Measurements from ENCODE around the gene DAAM1. TPM values are rescaled to one million over a fixed set of nuclear protein-coding genes. Genes with fewer than 3 reads are reported as not detected.

The DAAM1 gene
- polyA plus RNA-seq, 2 of the 4 experiments (the other 2 are of a cell fraction) = 6.8 to 10.8 TPM

DNA sequence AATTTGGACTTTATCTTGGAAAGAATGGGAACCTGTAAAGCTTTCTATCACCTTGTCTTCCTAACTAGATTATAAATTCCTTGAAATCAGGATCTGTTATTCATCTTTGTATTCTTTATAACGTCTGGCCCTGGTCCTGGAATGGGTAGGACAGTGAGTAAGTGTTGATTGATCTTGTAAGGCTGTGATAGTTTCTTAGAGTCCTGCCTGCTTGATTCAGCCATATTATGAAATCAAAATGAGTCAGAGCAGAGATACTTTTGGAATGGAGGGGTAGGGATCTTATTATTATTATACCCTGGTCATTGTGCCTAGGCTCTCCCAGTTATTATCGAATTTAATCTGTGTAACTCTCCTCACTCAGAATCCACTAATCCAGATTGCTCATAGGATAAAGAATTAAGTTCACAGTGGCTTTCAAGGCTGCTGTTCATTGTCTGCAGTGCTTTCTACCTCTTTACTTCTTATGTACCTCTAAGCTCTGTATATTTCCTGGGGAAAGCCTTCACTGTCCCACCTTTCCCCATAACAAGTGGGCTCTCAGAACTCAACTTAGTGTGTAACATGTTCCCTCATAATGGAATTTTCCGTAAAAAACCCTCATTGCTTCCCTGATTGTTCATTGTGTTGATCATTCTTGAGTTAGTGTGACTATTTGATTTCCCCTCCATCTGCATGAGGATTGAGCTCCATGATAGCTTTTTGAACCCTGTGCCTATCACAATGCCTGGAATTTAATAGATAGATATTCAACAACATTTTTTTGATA lies 93.3 kb downstream of the DAAM1 start:
- WGBS (ENCODE audit: missing lambda C conversion rate) = 34% methylated on average over 3 of the region's 3 CpGs
- TF ChIP-seq TP53 (CRISPR knock-in tag; IDR thresholded peaks at IDR 0.05) (no peak), CEBPB (IDR thresholded peaks at IDR 0.05) (peak; percentile 5 to 63; a peak in 2 of 4 replicates), JUNB (IDR thresholded peaks at IDR 0.05) (peak; percentile 64), CHD2 (IDR thresholded peaks at IDR 0.05; ENCODE audit: low read length, partially characterized antibody) (no peak), RFX5 (IDR thresholded peaks at IDR 0.05) (no peak), RARB (CRISPR knock-in tag; IDR thresholded peaks at IDR 0.05) (no peak), FOSL2 (IDR thresholded peaks at IDR 0.05) (peak; percentile 74), FOSL2 (CRISPR knock-in tag; IDR thresholded peaks at IDR 0.05) (peak; percentile 53), EHMT2 (IDR thresholded peaks at IDR 0.05; ENCODE audit: low read depth) (no peak), RCOR1 (IDR thresholded peaks at IDR 0.05; ENCODE audit: low read depth, low read length) (no peak), KDM5A (IDR thresholded peaks at IDR 0.05) (no peak), PHF8 (IDR thresholded peaks at IDR 0.05; ENCODE audit: borderline replicate concordance, low read depth) (no peak), NPAS2 (CRISPR knock-in tag; IDR thresholded peaks at IDR 0.05; ENCODE audit: borderline replicate concordance) (no peak)
- TF ChIP-seq, protein P1, sequence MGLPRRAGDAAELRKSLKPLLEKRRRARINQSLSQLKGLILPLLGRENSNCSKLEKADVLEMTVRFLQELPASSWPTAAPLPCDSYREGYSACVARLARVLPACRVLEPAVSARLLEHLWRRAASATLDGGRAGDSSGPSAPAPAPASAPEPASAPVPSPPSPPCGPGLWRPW (IDR thresholded peaks at IDR 0.05) = 0 out of 2 replicates have a peak, but pooled peaks have one; percentile 34
- Histone ChIP-seq H3K4me2 (peak overlapping the region; percentile 60), H3K4me3 (no peak overlapping the region), H3K4me1 (peaks cover 61% of the 10 kb centered on the region), H3K27ac (peak overlapping the region; percentile 59 to 80), H3K9me3 (peaks cover 5% of the 10 kb centered on the region; the same call in 2 of the 3 replicates)
- FAIRE-seq (no peak), DNase-seq (ENCODE audit: low read depth in 1 of 2, low spot score in 1 of 2) (no peak), ATAC-seq (peak; percentile 39 to 51; a peak in 2 of 6 replicates)
- ChIA-PET CTCF (interaction anchor here (1.0 to 1.7 kb wide), 3 partner anchors 23 to 157 kb away, joined by 3 to 4 read pairs (median 3); no protein-coding TSS in a partner anchor), POLR2A (no interaction called here)

DNA sequence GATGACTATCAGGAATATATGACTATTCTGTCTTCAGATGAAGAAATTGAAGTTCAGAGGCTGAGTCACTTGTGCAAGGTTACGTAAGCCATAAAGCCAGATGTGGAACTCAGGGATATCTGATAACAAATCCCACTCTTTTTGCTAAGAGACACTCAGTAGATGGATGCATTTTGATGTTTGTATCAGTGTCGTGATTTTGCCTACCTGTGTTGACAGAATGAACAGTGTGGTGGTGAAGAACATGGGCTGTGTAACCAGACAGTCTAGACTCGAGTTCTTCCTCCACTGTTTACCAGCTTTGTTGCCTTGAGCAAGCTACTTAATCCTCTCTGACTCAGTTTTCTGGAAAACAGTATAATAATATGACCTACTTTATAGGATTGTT lies 93.9 kb downstream of the DAAM1 start:
- H3K9me3 ChIP-seq = peaks cover 5% of the 10 kb centered on the region; the same call in 2 of the 3 replicates
- DNase-seq (ENCODE audit: low read depth in 1 of 2, low spot score in 1 of 2) (no peak), ATAC-seq (peak; percentile 22 to 31; a peak in 2 of 6 replicates), FAIRE-seq (no peak)
- POLR2A ChIA-PET = no interaction called here
- CTCF ChIA-PET = interaction anchor here (1.0 to 1.7 kb wide), 3 partner anchors 23 to 157 kb away, joined by 3 to 4 read pairs (median 3); no protein-coding TSS in a partner anchor
- WGBS (ENCODE audit: missing lambda C conversion rate) = 29% methylated on average over 3 of the region's 3 CpGs
- peak overlapping the region; percentile 59 to 80; a peak in 5 of 6 replicates for H3K27ac ChIP-seq
- H3K4me1 ChIP-seq = peaks cover 55% of the 10 kb centered on the region
- H3K4me2 ChIP-seq = peak overlapping the region; percentile 60
- no peak overlapping the region for H3K4me3 ChIP-seq
- TF ChIP-seq MAFK (IDR thresholded peaks at IDR 0.05; ENCODE audit: partially characterized antibody) (no peak), POLR2A (IDR thresholded peaks at IDR 0.05; ENCODE audit: low read length) (no peak), ZC3H11A (IDR thresholded peaks at IDR 0.05) (no peak), JUN (IDR thresholded peaks at IDR 0.05) (0 out of 5 replicates have a peak, but pooled peaks of 1 of the 2 experiments have one; percentile 19), SREBF2 (IDR thresholded peaks at IDR 0.05) (no peak), NR3C1 (IDR thresholded peaks at IDR 0.05) (no peak), POLR2AphosphoS2 (conservative IDR thresholded peaks at IDR 0.05; ENCODE audit: low read length) (no peak), CHD4 (IDR thresholded peaks at IDR 0.05; ENCODE audit: borderline replicate concordance) (no peak), CEBPB (IDR thresholded peaks at IDR 0.05) (peak; percentile 70 to 73), EHMT2 (IDR thresholded peaks at IDR 0.05; ENCODE audit: low read depth) (no peak), MAZ (IDR thresholded peaks at IDR 0.05; ENCODE audit: borderline replicate concordance, low read depth, low read length) (no peak), SMC3 (IDR thresholded peaks at IDR 0.05) (no peak), RAD21 (conservative IDR thresholded peaks at IDR 0.05 in 1 of 2, IDR thresholded peaks at IDR 0.05 in 1 of 2) (no peak), RCOR1 (IDR thresholded peaks at IDR 0.05; ENCODE audit: low read depth, low read length) (no peak), MYC (IDR thresholded peaks at IDR 0.05; ENCODE audit: borderline replicate concordance, low read length) (no peak), RFX5 (IDR thresholded peaks at IDR 0.05) (no peak), FOSB (CRISPR knock-in tag; IDR thresholded peaks at IDR 0.05) (no peak), KDM5A (IDR thresholded peaks at IDR 0.05) (no peak), FOXS1 (CRISPR knock-in tag; IDR thresholded peaks at IDR 0.05) (no peak)
- TF ChIP-seq, protein P2, sequence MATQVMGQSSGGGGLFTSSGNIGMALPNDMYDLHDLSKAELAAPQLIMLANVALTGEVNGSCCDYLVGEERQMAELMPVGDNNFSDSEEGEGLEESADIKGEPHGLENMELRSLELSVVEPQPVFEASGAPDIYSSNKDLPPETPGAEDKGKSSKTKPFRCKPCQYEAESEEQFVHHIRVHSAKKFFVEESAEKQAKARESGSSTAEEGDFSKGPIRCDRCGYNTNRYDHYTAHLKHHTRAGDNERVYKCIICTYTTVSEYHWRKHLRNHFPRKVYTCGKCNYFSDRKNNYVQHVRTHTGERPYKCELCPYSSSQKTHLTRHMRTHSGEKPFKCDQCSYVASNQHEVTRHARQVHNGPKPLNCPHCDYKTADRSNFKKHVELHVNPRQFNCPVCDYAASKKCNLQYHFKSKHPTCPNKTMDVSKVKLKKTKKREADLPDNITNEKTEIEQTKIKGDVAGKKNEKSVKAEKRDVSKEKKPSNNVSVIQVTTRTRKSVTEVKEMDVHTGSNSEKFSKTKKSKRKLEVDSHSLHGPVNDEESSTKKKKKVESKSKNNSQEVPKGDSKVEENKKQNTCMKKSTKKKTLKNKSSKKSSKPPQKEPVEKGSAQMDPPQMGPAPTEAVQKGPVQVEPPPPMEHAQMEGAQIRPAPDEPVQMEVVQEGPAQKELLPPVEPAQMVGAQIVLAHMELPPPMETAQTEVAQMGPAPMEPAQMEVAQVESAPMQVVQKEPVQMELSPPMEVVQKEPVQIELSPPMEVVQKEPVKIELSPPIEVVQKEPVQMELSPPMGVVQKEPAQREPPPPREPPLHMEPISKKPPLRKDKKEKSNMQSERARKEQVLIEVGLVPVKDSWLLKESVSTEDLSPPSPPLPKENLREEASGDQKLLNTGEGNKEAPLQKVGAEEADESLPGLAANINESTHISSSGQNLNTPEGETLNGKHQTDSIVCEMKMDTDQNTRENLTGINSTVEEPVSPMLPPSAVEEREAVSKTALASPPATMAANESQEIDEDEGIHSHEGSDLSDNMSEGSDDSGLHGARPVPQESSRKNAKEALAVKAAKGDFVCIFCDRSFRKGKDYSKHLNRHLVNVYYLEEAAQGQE (IDR thresholded peaks at IDR 0.05) = no peak
- TF ChIP-seq, protein P1 (IDR thresholded peaks at IDR 0.05) = no peak
- TF ChIP-seq, protein P3, sequence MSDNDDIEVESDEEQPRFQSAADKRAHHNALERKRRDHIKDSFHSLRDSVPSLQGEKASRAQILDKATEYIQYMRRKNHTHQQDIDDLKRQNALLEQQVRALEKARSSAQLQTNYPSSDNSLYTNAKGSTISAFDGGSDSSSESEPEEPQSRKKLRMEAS (IDR thresholded peaks at IDR 0.05) = 0 out of 2 replicates have a peak, but pooled peaks have one; percentile 25
- TF ChIP-seq, protein P4, sequence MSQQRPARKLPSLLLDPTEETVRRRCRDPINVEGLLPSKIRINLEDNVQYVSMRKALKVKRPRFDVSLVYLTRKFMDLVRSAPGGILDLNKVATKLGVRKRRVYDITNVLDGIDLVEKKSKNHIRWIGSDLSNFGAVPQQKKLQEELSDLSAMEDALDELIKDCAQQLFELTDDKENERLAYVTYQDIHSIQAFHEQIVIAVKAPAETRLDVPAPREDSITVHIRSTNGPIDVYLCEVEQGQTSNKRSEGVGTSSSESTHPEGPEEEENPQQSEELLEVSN (IDR thresholded peaks at IDR 0.05; ENCODE audit: borderline replicate concordance, low read depth) = no peak
- TF ChIP-seq, protein P5, sequence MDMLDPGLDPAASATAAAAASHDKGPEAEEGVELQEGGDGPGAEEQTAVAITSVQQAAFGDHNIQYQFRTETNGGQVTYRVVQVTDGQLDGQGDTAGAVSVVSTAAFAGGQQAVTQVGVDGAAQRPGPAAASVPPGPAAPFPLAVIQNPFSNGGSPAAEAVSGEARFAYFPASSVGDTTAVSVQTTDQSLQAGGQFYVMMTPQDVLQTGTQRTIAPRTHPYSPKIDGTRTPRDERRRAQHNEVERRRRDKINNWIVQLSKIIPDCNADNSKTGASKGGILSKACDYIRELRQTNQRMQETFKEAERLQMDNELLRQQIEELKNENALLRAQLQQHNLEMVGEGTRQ (IDR thresholded peaks at IDR 0.05) = no peak

Measured in A549 (cell line).